Adrenal gland (tissue), 12 donors: Measurements from ENCODE around the gene NRP1. TPM values are rescaled to one million over a fixed set of nuclear protein-coding genes. Genes with fewer than 3 reads are reported as not detected.

ENCODE experiments used
- DNase-seq, 7 donors: peaks; one replicate each; pipeline ENCODE4 v3.0.0-alpha.2; 2019 to 2020
- H3K27ac ChIP-seq, 5 donors: fragments of 200-600 bp; sonication (generic) in 4 of 5; 1 replicate in 3 of 5; 2 replicates in 2 of 5; pipeline versions ENCODE4 v1.5.1 to v1.8.0; 2016 to 2020; ENCODE audit warnings: mild to moderate bottlenecking in 1 of 5
- H3K27me3 ChIP-seq: fragments of 200-600 bp; 2 replicates; pipeline ENCODE4 v1.8.0; 2021
- H3K36me3 ChIP-seq, 2 donors: fragments of 200-600 bp; replicated peaks in 1 of 2; 1 replicate in 1 of 2; 2 replicates in 1 of 2; pipeline versions ENCODE4 v1.5.1 to v1.8.0; 2018 to 2022
- H3K4me1 ChIP-seq, 2 donors: fragments of 200-600 bp; replicated peaks in 1 of 2; 1 replicate in 1 of 2; 2 replicates in 1 of 2; pipeline versions ENCODE4 v1.5.1 to v1.8.0; 2018 to 2021
- H3K4me3 ChIP-seq, 4 donors: fragments of 200-600 bp; sonication (generic) in 3 of 4; one replicate each; pipeline ENCODE4 v1.5.1; 2016 to 2018
- H3K9me3 ChIP-seq, 3 donors: fragments of 200-600 bp; sonication (generic) in 1 of 3; replicated peaks in 1 of 3; 1 replicate in 2 of 3; 2 replicates in 1 of 3; pipeline versions ENCODE4 v1.5.1 to v1.8.0; 2016 to 2021
- CTCF ChIP-seq, 6 experiments: fragments of 450-650 bp in 4 of 6; fragments of 200-600 bp in 2 of 6; sonication (generic) in 1 of 6; IDR thresholded peaks; 1 replicate in 5 of 6; 2 replicates in 1 of 6; pipeline versions ENCODE4 v1.5.1 to v1.8.0; 2016 to 2021; ENCODE audit warnings: antibody characterized with exemption in 6 of 6, mild to moderate bottlenecking in 2 of 6, moderate library complexity in 1 of 6
- POLR2A ChIP-seq, 2 donors: fragments of 450-650 bp; IDR thresholded peaks; one replicate each; pipeline ENCODE4 v1.6.1; 2017; ENCODE audit warnings: antibody characterized with exemption in 2 of 2, mild to moderate bottlenecking in 2 of 2, moderate library complexity in 1 of 2
- WGBS, 4 donors: extraction: QIAGEN DNeasy Blood & Tissue Kit in 2 of 4; methylation state at CpG; one replicate each; pipeline versions ENCODE4 v1.1.5 to v1.1.7; 2013 to 2017; 5-methylcytosine and 5-hydroxymethylcytosine counted together
- intact Hi-C, 2 donors: fragments of 100-400 bp; cut with DNase I; formaldehyde crosslinking; loops; one replicate each; pipeline versions ENCODE4 v1.14.1 to v1.15.0; 2022 to 2023
- polyA plus RNA-seq, 3 donors: library from polyadenylated mRNA; stranded (reverse); fragments of 200-250 nt in 2 of 3; fragments of 350-450 nt in 1 of 3; fragmentation: Illumina TruSeq in 1 of 3; extraction: RNeasy Lipid Tissue Mini Kit (QIAGEN cat#74804) in 1 of 3; gene quantifications; one replicate each; pipeline ENCODE4 v1.2.3, GENCODE V29; 2013 to 2014
- total RNA-seq, 9 donors: library from RNA; depleted of rRNA in 4 of 9; stranded (reverse); fragments of >200 nt in 4 of 9; fragments of 120-200 nt in 1 of 9; fragmentation: NEBNext Ultra II Directional in 1 of 9; extraction: Animal tissue kit (Norgen Biotek cat#: 25700) in 1 of 9; gene quantifications; one replicate each; pipeline versions ENCODE4 v1.1.0 to v1.2.4, GENCODE V29; 2013 to 2023
- donor health status: healthy with polysubstance abuse.
- donor health status: Bipolar disorder and iron deficiency.
- donor health status: DM: yes; HTN: yes; CAD: no.
- donor health status: DM: no; HTN: no; CAD: no.
- donor health status: DM: no; HTN: no; CAD: no.
- donor health status: DM: yes; HTN: yes; CAD: no.

The NRP1 gene
- total and polyA plus RNA-seq, 12 donors: 20.2 to 151 (median 92.1) TPM

GRCh38 chr10:33193701-33194521 lies 140.6 kb downstream of the NRP1 start:
- intact Hi-C loops: loop anchor here in 1 of 2 donors (5.0 to 10.0 kb wide), 2 partner anchors 138 to 1441 kb away; partner anchors contain the start of gene NRP1
- H3K9me3 ChIP-seq: no peaks in the 10 kb centered on the region
- H3K4me3 ChIP-seq: no peak overlapping the region
- TF ChIP-seq POLR2A (IDR thresholded peaks at IDR 0.05): no peak
- TF ChIP-seq CTCF (IDR thresholded peaks at IDR 0.05): no peak
- H3K27ac ChIP-seq: peak overlapping the region in 2 of 5 donors; percentile 17 to 70
- DNase-seq: peak in 1 of 7 donors; percentile 26
- no peaks in the 10 kb centered on the region for H3K27me3 ChIP-seq
- H3K4me1 ChIP-seq: peaks cover 11 to 48% of the 10 kb centered on the region in 2 donors
- H3K36me3 ChIP-seq: peaks cover 0 to 40% of the 10 kb centered on the region in 2 donors
- 23 to 34% (median 27%) methylated on average over 6 of the region's 6 CpGs for WGBS, 4 donors

DNA sequence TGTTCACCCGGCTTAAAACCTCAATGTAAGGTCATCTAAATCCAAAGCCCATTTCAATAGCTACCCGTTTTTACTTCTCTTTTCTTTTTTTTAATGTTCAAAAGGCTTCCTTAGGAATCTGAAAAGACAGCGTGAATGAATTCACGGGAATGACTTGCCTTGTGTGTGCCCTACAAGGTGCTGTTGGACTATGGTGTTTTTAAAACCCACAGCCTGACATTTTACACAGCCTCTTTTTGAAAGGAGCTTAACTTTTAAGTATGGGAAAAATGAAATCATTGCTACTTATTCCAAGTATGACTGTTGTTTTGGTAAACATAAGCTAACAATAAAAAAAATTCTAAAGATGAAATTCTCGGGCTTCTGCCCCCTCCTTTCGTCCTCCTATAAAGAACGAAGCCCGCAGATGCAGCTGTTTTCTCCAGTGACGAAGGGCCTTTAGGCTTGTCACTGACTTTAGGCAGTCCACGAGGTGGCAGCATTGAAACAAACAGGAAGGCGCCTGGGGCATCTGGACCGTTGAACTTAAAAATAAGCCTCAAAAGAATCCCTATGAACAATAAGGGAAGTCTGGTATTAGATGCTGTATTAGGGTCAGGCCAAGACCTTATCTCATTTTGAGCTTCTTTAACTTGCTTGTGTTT lies 141.3 kb downstream of the NRP1 start:
- WGBS, 4 donors: 15 to 21% (median 18%) methylated on average over 12 of the region's 12 CpGs

DNA sequence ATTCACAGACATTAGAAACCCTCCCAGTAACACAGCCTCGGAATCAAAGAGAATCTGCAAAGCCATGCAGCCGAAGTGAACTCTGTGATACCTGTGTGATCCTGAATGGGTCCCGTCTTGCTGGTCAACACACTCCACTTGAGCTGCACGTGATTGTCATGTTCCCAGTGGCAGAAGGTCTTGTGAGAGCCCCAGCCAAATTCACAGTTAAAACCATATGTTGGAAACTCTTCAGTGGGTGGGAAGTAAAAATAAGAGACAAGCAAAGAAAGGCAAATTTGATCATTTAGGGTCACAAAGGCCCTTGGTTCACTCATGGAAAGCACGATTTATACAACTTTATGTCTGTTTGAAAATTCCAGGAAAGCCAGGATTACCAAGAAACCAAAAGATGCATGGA lies 142.3 kb downstream of the NRP1 start:
- peaks cover 0 to 45% of the 10 kb centered on the region in 2 donors for H3K36me3 ChIP-seq
- no peak for TF ChIP-seq POLR2A (IDR thresholded peaks at IDR 0.05)
- TF ChIP-seq CTCF (IDR thresholded peaks at IDR 0.05): no peak
- no peak for DNase-seq
- intact Hi-C loops: loop anchor here in 1 of 2 donors (5.0 to 10.0 kb wide), 2 partner anchors 140 to 1443 kb away; partner anchors contain the start of gene NRP1
- 84 to 95% (median 88%) methylated on average over 5 of the region's 5 CpGs for WGBS, 4 donors
- no peak overlapping the region for H3K4me3 ChIP-seq
- H3K9me3 ChIP-seq: no peaks in the 10 kb centered on the region
- H3K27ac ChIP-seq: peak overlapping the region in 1 of 5 donors; percentile 15
- H3K27me3 ChIP-seq: no peaks in the 10 kb centered on the region
- peaks cover 11 to 41% of the 10 kb centered on the region in 2 donors for H3K4me1 ChIP-seq

More for the DNA sequence above, 141.3 kb downstream of the NRP1 start:
- intact Hi-C loops: loop anchor here in 1 of 2 donors (5.0 to 10.0 kb wide), 2 partner anchors 139 to 1442 kb away; partner anchors contain the start of gene NRP1
- H3K27ac ChIP-seq: peak overlapping the region in 2 of 5 donors; percentile 17 to 70
- H3K36me3 ChIP-seq: peaks cover 0 to 41% of the 10 kb centered on the region in 2 donors
- H3K4me3 ChIP-seq: no peak overlapping the region
- DNase-seq: peak; percentile 82 to 95 (median 89)
- H3K9me3 ChIP-seq: no peaks in the 10 kb centered on the region
- TF ChIP-seq POLR2A (IDR thresholded peaks at IDR 0.05): no peak
- TF ChIP-seq CTCF (IDR thresholded peaks at IDR 0.05): peak; percentile 42 to 83 (median 70)
- no peaks in the 10 kb centered on the region for H3K27me3 ChIP-seq
- H3K4me1 ChIP-seq: peaks cover 11 to 48% of the 10 kb centered on the region in 2 donors

DNA sequence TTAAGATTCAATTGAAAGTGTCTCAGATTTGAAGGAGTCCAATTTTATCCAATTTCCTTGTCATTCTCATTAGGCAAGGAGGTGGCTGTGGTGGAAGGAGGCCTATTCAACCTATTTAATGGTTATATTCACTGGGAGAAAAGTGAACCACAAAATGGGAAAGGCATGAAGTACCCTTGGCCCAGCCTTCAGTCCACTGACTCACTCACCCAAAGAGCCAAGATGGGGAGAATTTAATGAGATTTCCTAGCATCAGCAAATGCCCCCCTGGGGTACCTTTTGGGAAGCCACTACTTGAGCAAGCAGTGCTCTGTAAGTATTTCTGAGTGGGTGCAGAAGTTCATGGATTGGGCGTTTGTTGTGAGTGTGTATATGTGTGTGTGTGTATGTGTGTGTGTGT lies 144.1 kb downstream of the NRP1 start:
- Histone ChIP-seq H3K36me3 (peaks cover 0 to 41% of the 10 kb centered on the region in 2 donors), H3K4me3 (no peak overlapping the region), H3K4me1 (peaks cover 11 to 23% of the 10 kb centered on the region in 2 donors), H3K27me3 (no peaks in the 10 kb centered on the region), H3K27ac (no peak overlapping the region), H3K9me3 (no peaks in the 10 kb centered on the region)
- intact Hi-C loops: loop anchor here in 1 of 2 donors (5.0 to 10.0 kb wide), 2 partner anchors 142 to 1444 kb away; partner anchors contain the start of gene NRP1
- WGBS, 4 donors: 82 to 98% (median 89%) methylated on average over 1 of the region's 1 CpG
- TF ChIP-seq CTCF (IDR thresholded peaks at IDR 0.05) (no peak), POLR2A (IDR thresholded peaks at IDR 0.05) (no peak)
- DNase-seq: no peak
